ENCODE data around the gene NRXN3. TPM values are rescaled to one million over a fixed set of nuclear protein-coding genes. Genes with fewer than 3 reads are reported as not detected.

Gene NRXN3
- total and polyA plus RNA-seq, 8 donors = 0.29 to 41.1 (median 9.1) TPM

DNA sequence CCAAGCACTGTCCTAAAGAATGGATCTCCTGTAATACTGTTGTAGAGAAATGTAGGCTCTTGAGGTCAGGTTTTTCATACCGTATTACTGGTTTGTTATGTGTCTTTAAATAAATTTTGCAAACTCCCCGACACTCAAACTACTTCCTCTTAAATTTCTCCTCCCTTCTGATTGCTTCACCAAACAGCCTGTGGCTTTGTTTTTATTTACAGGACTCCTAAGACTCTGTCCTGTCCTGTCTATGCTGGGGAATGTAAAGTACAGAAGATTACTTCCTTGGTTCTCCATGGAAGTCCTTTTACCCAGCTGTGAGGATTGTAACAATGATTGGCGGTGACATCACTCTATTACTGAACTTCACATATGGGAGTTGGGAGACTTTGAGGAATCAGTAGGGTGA lies 1167.6 kb downstream of the NRXN3 start:
- 73 to 83% (median 76%) methylated on average over 3 of the region's 3 CpGs for WGBS, 5 donors
- TF ChIP-seq POLR2AphosphoS5 (IDR thresholded peaks at IDR 0.05) = no peak
- no peak for TF ChIP-seq EP300 (IDR thresholded peaks at IDR 0.05)
- TF ChIP-seq POLR2A (IDR thresholded peaks at IDR 0.05) = no peak
- no peak for TF ChIP-seq CTCF (IDR thresholded peaks at IDR 0.05)
- intact Hi-C loops (cut with DNase I; ENCODE audit: low total_unique reads) = no loop called here

GRCh38 chr14:79342942-79343341 lies 1172.8 kb downstream of the NRXN3 start:
- no peak overlapping the region for H3K27ac ChIP-seq
- WGBS, 5 donors = 56 to 70% (median 65%) methylated on average over 5 of the region's 5 CpGs
- TF ChIP-seq EP300 (IDR thresholded peaks at IDR 0.05) (no peak), POLR2A (IDR thresholded peaks at IDR 0.05) (no peak), CTCF (IDR thresholded peaks at IDR 0.05) (no peak), POLR2AphosphoS5 (IDR thresholded peaks at IDR 0.05) (no peak)
- no peaks in the 10 kb centered on the region for H3K36me3 ChIP-seq
- no peak overlapping the region for H3K4me3 ChIP-seq
- no peak for DNase-seq
- no peaks in the 10 kb centered on the region for H3K4me1 ChIP-seq
- H3K27me3 ChIP-seq = no peaks in the 10 kb centered on the region
- no peaks in the 10 kb centered on the region for H3K9me3 ChIP-seq
- intact Hi-C loops (cut with DNase I; ENCODE audit: low total_unique reads) = no loop called here

More for the DNA sequence above, 1167.6 kb downstream of the NRXN3 start:
- Histone ChIP-seq H3K9me3 (no peaks in the 10 kb centered on the region), H3K4me3 (no peak overlapping the region), H3K36me3 (no peaks in the 10 kb centered on the region), H3K27me3 (no peaks in the 10 kb centered on the region), H3K27ac (no peak overlapping the region), H3K4me1 (no peaks in the 10 kb centered on the region)
- DNase-seq = no peak

GRCh38 chr14:79351011-79351410 lies 1180.8 kb downstream of the NRXN3 start:
- no peaks in the 10 kb centered on the region for H3K27me3 ChIP-seq
- H3K9me3 ChIP-seq = no peaks in the 10 kb centered on the region
- 72 to 84% (median 76%) methylated on average over 3 of the region's 3 CpGs for WGBS, 5 donors
- intact Hi-C loops (cut with DNase I; ENCODE audit: low total_unique reads) = no loop called here
- H3K4me3 ChIP-seq = no peak overlapping the region
- no peak for TF ChIP-seq CTCF (IDR thresholded peaks at IDR 0.05)
- TF ChIP-seq POLR2A (IDR thresholded peaks at IDR 0.05) = no peak
- H3K27ac ChIP-seq = no peak overlapping the region
- no peak for DNase-seq
- no peaks in the 10 kb centered on the region for H3K36me3 ChIP-seq
- peaks cover 0 to 16% (median 0%) of the 10 kb centered on the region in 4 donors for H3K4me1 ChIP-seq

DNA sequence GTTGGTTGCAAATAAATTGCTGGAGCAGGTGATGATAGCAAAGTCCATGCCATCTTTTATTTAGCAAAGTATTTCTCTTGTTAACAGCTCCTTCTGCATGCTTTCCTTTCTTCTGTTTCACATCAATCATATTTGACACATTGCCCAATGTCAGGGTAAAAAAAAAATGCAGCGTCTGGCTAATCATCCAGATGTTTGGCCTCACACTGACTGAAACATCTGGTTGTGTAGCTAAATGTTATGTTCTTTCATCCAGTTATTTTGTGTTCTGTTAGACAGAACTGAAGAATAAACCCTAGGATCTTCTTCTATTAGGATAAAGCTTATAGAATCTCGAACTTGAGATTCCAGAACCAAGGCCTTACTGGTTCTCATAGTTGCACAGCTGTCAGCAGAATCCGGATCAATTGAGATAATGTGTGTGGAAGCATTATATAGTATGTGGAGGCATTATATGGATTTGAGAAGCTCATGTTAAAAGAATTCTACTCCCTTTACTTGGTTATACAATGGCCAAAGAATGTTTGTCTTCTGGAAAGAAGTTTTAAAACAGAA lies 1182.0 kb downstream of the NRXN3 start:
- no peak for TF ChIP-seq POLR2AphosphoS5 (IDR thresholded peaks at IDR 0.05)
- no peak for TF ChIP-seq CTCF (IDR thresholded peaks at IDR 0.05)
- no peak for TF ChIP-seq EP300 (IDR thresholded peaks at IDR 0.05)
- WGBS, 5 donors = 42 to 57% (median 48%) methylated on average over 3 of the region's 3 CpGs
- H3K27me3 ChIP-seq = no peaks in the 10 kb centered on the region
- no peak overlapping the region for H3K4me3 ChIP-seq
- H3K4me1 ChIP-seq = peaks cover 0 to 19% (median 0%) of the 10 kb centered on the region in 4 donors
- DNase-seq = peak in 1 of 2 donors; percentile 26
- intact Hi-C loops (cut with DNase I; ENCODE audit: low total_unique reads) = no loop called here
- H3K27ac ChIP-seq = no peak overlapping the region
- H3K9me3 ChIP-seq = no peaks in the 10 kb centered on the region
- no peaks in the 10 kb centered on the region for H3K36me3 ChIP-seq

Data from stomach (tissue), 9 donors.